ENCODE measurements around the gene RTBDN.
A peak's percentile ranks its signal among the peaks of the same experiment; 100 is the strongest.

Gene RTBDN

DNA sequence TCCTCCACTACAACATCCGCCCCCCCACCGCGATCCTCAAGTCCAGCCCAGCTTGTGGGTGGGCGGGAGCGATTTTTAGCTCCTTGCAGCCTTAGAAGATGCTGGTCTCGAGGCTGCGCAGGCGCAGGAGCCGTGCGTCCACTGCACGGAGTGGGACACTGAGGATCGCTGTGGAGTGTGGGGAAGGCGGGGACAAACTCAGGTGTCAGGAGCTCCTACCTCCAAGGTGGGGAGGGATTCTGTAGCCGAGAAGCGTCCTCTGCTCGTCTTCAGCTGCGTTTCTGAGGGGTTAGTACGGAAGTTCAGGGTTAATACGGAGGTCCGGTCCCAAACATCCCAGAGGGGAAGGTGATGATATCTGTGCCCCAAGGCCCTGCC, at the start of gene RTBDN:
Gene RTBDN, minus strand, starts transcription at position 14 of the 378 bp plus-strand sequence. CDS start 4,600 bp downstream, outside the sequence.
- no peak for DNase-seq (ENCODE audit: insufficient read length, low spot score)
- TF ChIP-seq, protein P1, sequence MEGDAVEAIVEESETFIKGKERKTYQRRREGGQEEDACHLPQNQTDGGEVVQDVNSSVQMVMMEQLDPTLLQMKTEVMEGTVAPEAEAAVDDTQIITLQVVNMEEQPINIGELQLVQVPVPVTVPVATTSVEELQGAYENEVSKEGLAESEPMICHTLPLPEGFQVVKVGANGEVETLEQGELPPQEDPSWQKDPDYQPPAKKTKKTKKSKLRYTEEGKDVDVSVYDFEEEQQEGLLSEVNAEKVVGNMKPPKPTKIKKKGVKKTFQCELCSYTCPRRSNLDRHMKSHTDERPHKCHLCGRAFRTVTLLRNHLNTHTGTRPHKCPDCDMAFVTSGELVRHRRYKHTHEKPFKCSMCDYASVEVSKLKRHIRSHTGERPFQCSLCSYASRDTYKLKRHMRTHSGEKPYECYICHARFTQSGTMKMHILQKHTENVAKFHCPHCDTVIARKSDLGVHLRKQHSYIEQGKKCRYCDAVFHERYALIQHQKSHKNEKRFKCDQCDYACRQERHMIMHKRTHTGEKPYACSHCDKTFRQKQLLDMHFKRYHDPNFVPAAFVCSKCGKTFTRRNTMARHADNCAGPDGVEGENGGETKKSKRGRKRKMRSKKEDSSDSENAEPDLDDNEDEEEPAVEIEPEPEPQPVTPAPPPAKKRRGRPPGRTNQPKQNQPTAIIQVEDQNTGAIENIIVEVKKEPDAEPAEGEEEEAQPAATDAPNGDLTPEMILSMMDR (IDR thresholded peaks at IDR 0.05; ENCODE audit: insufficient read depth, missing control alignments): no peak
- no peak for FAIRE-seq

DNA sequence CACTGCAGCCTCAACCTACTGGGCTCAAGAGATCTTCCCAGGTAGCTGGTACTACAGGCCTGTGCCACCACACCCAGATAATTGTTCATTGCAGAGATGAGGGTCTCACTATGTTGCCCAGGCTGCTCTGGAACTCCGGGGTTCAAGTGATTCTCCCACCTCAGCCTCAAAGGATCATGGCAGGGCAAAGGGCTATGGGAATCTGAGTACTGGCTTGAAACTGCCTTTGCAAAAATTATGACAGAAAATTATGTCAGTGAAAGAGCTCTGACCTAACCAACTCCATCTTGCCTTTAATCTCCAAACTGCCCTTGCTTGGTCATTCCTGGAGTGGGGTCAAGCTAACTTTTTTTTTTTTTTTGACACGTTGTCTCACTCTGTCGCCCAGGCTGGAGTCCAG, 48.2 kb upstream of the RTBDN start:
- FAIRE-seq: no peak
- TF ChIP-seq, protein P1 (IDR thresholded peaks at IDR 0.05; ENCODE audit: insufficient read depth, missing control alignments): no peak
- no peak for DNase-seq (ENCODE audit: insufficient read length, low spot score)

GRCh38 chr19:12881172-12881808, 46.9 kb upstream of the RTBDN start, which contains the start of gene DNASE2:
Gene DNASE2, minus strand, starts transcription at chr19:12881449. Its CDS starts 74 bp downstream, at chr19:12881375.
- DNase-seq (ENCODE audit: insufficient read length, low spot score) (peak; percentile 96), FAIRE-seq (no peak)

GRCh38 chr19:12880551-12881171, 46.3 kb upstream of the RTBDN start:
- TF ChIP-seq, protein P1 (IDR thresholded peaks at IDR 0.05; ENCODE audit: insufficient read depth, missing control alignments): no peak
- FAIRE-seq: no peak
- no peak for DNase-seq (ENCODE audit: insufficient read length, low spot score)

More at GRCh38 chr19:12881172-12881808, 46.9 kb upstream of the RTBDN start, which contains the start of gene DNASE2:
- TF ChIP-seq, protein P1 (IDR thresholded peaks at IDR 0.05; ENCODE audit: insufficient read depth, missing control alignments): no peak

GRCh38 chr19:12875086-12875485, 40.7 kb upstream of the RTBDN start:
- FAIRE-seq: no peak

DNA sequence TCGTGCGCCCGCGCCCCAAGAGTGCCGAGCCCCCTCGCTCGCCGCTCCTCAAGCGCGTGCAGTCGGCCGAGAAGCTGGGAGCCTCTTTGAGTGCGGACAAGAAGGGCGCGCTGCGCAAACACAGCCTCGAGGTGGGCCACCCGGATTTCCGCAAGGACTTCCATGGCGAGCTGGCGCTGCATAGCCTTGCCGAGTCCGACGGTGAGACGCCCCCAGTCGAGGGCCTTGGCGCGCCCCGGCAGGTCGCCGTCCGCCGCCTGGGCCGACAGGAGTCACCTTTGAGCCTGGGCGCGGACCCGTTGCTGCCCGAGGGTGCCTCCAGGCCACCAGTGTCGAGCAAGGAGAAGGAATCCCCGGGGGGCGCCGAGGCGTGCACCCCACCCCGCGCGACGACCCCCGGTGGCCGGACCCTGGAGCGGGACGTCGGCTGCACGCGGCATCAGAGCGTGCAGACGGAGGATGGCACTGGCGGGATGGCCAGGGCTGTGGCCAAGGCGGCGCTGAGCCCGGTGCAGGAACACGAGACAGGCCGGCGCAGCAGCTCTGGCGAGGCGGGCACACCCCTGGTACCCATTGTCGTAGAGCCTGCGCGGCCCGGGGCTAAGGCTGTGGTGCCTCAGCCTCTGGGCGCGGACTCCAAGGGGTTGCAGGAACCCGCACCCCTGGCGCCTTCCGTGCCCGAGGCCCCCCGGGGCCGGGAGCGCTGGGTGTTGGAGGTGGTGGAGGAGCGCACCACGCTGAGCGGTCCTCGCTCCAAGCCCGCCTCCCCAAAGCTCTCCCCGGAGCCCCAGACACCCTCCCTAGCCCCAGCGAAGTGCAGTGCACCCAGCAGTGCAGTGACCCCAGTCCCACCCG, 39.7 kb upstream of the RTBDN start:
- no peak for FAIRE-seq
- TF ChIP-seq, protein P1 (IDR thresholded peaks at IDR 0.05; ENCODE audit: insufficient read depth, missing control alignments): no peak
- DNase-seq (ENCODE audit: insufficient read length, low spot score): no peak

More at GRCh38 chr19:12875086-12875485, 40.7 kb upstream of the RTBDN start:
- no peak for DNase-seq (ENCODE audit: insufficient read length, low spot score)
- TF ChIP-seq, protein P1 (IDR thresholded peaks at IDR 0.05; ENCODE audit: insufficient read depth, missing control alignments): no peak

Measured in D721Med (cell line).